Activated CD8-positive, alpha-beta memory T cell treated with anti-CD3 and anti-CD28 coated beads, Interleukin-2, amount 50 U/mL, for 48 hours (primary cell): ENCODE results near the gene CUL1.
A peak's percentile ranks its signal among the peaks of the same experiment; 100 is the strongest.

Source experiments
- DNase-seq: peaks from one replicate; pipeline ENCODE4 v3.0.0-alpha.2; 2020

Gene CUL1

DNA sequence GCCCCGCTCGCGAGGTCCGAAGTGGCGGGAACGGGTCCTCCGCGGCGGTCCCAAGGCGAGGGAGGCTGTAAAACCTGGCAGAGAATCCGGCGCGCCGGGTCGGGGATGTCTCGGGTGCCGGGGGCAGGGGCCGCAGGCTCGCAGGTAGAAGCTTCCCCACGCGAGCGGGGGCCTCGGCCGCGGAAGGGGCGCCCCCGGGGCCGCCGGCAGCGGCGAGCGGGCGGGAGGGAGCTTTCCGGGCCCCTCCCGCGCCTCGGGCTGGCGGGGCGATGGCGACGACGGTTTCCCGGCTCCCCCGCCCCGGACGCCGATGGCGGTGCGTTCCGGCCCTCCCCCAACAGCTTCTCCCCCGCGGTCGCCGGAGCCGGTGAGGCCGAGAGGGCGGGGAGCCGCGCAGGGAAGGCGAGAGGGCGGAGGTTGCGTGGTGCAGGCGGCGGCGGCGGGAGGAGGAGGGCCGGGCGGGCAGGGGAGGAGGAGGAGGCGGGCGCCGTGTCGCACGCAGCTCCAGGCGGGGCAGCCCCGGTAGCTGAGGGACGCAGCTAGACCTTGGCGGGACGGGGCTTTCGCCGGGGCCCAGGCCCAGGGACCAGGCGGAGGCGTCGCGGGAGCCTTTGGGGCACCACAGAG, at the start of gene CUL1:
TSS of gene CUL1 (plus strand) at position 507 of the 627 bp plus-strand sequence. CDS start 31,220 bp downstream, outside the sequence.
- peak; percentile 90 for DNase-seq

DNA sequence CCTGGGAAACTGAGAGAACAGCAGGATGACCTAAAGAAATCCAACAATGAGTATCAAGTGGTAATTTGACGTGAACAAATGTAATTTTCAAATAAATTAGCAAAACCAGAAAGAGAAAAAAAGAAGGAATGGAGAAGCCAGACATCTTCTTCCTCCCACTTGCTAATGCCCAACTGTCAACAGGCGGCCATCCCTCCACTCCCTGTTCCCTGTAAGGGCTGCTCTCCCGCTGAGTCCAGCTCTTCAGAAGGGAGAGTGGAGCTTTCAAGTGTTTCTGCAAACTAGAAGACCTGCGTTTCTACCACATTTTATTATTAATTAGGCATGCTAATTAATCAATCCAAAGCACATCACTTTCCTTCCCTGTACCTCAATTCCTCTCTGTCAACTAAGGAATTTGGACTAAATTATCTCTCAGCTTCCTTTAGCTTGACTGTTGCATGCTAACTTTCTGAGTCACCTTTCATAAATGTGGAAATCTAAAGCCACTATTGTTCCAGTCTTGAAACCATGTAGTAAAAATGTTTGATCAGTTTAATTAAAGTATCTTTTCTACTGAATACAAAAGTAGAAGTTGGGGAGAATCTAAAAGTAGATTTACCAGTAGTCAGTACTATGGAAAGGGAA, 48.4 kb upstream of the CUL1 start:
- no peak for DNase-seq

DNA sequence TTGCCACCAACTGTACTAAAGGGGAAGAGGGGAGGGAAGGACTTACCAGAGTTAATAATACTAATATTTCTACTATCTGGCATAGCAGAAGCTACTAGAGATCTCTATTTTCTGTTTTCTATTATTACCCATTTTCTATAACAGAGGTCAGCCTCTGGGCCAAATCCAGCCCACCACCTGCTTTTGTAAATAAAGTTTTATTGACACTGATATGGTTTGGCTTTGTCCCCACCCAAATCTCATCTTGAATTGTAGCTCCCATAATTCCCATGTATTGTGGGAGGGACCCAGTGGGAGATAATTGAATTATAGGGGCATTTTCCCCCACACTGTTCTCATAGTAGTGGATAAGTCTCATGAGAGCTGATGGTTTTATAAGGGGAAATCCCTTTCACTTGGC, 45.9 kb upstream of the CUL1 start:
- no peak for DNase-seq

DNA sequence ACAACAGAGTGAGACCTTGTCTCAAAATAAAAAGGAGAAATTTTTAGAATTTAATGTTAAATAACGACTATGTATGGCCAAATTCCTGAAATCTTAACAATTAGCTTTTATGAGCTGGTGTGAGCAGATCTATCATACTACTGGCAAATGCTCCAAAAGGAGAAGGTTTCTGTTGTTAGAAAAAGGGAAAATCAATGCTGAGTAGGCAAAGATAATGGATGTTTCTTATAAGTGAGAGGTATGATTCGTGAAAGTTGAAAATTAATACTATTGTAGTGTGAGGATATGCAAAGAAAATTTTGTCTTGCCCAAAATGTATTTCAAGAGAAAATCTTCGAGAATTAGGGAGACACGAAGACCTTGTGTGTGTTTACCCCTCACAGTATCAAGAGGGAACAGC, 40.8 kb upstream of the CUL1 start:
- no peak for DNase-seq

DNA sequence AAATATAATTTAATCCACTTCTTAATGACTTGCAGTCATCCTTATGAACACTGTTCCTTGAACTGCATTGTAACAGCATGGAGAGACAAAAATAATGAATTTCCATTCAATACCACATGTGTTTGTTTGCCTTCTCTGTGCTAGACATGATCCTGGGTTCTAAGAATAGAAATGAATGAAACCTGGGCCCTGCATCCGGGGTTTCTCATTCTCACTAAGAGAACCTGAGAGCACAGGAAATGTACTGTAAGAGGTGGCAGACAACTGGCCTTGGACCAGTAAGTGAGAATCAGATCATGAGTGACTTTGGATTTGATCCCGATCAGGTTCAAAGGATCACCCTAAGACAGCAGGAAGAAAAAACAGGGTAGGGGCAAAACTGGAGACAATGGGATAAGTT, 37.2 kb upstream of the CUL1 start:
- DNase-seq, result no peak

DNA sequence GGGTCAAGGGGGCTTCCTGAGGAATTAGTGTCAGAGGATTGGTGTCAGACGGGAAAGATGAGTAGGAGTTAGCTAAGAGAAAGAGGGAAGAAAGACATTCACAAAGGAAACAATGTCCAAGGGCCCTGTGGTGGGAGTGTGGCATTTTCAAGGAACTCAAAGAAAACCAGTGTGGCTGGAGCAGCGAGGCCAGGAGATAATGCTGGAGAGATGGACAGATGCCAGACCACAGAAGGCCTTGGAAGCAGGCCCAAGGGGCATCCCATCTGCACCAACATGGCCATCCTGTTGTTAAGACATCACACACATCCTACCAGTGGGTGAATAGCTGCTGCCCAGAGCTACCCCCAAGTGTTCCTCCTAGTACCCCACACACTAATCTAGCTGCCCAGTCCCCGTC, 36.1 kb upstream of the CUL1 start:
- no peak for DNase-seq

DNA sequence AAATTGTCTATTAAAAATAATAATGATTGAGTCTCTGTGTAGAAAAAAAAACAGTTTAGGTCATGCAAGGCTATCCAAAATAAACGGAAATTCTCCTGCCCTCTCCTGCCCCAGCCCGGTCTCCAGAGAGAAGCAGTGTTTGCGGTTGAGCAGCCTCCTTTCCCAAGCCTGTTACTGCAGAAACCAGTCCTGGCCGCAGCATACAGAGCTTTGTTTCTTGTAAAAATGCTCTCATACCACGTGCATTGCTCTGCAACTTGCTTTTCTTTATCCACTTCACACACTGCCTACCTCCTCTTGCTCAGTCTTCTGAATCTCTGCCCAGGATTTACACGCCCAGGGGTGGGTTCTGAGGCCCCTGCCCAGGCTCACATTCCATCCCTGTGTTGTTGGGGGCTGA, 34.4 kb upstream of the CUL1 start:
- DNase-seq, result no peak

DNA sequence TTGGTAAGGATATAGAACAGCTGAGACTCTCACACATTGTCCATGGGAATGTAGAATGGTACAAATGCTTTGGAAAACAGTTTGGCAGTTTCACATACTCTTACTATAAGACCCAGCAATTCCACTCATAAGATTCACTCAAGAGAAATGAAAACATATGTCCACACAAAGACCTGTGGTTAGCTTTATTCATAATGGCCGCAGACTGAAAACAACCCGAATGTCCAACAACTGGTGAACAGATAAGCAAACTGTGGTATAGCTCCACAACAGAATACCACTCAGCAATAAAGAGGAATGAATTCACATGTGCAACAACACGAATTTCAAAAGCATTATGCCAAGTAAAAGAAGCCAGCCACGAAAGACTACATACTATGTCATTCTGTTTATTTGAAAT, 33.5 kb upstream of the CUL1 start:
- no peak for DNase-seq

DNA sequence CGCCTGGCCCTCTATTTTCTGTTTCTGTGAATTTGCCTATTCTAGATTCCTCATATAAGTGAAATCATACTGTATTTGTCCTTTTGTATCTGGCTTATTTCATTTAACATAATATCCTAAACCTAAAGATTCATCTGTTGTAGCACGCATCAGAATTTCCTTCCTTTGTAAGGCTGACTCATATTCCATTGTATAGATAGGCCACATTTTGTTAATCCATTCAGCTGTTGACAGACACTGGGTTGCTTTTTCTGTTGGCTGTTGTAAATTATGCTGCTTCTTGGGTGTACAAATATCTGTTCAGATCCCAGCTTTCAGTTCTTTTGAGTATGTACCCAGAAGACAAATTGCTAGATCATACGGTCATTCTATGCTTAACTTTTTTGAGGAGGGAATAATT, 28.8 kb upstream of the CUL1 start:
- no peak for DNase-seq

DNA sequence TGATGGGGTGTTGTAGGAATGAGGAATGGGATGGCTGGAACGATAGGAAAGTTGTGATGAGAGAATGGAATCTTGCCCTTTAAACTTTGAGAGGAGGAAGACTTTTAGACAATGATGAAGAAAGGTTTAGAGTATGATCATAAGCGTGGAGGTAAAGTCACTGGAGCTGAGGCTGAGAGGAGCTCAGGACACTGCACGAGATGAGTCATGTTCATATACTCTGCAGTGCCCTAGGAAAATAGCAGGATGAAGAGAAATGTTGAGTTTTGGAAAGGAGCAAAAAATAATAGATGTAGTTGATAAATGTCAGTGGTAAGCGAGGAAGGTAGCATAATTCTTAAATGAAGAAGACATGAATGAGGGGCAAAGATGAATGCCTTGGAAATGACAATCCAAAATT, 28.3 kb upstream of the CUL1 start:
- no peak for DNase-seq

DNA sequence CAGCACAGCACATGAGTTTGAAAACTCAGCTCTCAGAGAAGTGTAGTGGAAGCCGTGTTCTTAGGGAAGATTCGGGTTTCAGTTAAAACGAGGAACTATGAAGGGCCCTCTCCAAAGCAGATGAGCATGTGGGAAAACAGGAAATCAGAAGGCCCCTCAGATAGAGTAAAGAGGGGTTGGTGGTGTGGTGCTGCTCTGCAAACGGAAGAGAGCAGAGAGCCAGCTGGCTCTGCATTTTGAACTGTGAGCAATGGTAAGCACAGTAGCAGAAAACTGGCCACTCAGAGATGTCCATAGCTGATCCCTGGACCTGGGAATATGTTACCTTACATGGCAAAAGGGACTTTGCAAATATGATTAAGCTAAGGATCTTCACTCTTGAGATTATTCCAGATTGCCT, 27.9 kb upstream of the CUL1 start:
- DNase-seq, result no peak

DNA sequence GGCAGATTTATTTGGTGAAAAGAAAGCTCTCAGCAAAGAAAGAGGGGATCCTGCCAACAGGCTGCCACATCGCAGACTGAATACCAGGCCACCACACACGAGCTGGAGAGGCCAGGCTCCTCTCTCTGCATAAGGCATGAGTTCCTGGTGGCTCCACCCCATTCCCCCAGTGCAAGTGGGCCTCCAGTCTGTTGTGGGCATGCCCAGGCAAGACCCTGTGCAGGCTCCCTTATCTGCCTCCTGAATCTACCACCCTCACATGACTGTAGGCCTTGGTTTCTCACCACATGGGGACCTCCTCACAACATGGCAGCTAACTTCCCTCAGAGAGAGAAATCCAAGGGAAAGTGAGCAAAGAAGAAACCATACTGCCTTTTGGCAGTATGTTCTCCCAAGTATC, 26.7 kb upstream of the CUL1 start:
- DNase-seq, result no peak

DNA sequence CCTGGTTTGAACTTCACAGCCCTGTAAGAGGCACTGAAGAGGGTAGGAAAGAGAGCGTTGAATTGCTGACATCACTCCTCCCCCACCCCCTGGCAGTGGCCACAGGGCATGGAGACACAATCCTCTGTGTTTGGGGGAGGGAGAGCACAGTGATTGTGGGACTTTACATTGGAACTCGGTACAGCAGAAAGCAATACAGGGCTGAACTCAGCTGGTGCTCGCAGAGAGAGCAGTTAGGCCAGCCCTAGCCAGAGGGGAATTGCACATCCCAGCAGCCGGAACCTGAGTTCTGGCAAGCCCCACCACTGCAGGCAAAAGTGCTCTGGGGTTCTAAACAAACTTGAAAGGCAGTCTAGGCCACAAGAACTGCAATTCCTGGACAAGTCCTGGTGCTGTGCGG, 24.0 kb upstream of the CUL1 start:
- no peak for DNase-seq

DNA sequence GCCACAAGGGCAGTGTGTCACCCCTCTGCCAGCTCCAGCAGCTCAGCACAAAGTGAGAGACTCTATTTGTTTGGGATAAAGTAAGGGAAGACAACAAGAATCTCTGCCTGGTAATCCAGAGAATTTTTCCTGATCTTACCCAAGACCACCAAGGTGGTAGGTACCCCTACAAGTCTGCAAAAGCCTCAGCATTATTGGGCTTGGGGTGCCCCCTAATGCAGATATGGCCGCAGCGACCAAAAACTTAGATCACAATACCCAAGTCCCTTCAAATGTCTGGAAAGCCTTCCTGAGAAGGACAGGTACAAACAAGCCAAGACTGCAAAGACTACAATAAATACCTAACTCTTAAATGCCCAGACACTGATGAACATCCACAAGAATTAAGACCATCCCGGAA, 22.4 kb upstream of the CUL1 start:
- no peak for DNase-seq

DNA sequence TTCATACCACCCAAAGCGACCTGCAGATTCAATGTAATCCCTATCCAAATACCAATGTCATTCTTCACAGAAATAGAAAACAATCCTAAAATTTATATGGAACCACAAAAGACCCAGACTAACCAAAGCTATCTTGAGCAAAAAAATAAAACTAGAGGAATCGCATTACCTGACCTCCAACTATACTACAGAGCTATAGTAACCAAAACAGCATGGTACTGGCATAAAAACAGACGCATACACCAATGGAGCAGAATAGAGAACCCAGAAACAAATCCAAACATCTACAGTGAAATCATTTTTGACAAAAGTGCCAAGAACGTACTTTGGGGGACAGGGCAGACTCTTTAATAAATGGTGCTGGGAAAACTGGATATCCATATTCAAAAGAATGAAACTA, 16.9 kb upstream of the CUL1 start:
- DNase-seq, result no peak

DNA sequence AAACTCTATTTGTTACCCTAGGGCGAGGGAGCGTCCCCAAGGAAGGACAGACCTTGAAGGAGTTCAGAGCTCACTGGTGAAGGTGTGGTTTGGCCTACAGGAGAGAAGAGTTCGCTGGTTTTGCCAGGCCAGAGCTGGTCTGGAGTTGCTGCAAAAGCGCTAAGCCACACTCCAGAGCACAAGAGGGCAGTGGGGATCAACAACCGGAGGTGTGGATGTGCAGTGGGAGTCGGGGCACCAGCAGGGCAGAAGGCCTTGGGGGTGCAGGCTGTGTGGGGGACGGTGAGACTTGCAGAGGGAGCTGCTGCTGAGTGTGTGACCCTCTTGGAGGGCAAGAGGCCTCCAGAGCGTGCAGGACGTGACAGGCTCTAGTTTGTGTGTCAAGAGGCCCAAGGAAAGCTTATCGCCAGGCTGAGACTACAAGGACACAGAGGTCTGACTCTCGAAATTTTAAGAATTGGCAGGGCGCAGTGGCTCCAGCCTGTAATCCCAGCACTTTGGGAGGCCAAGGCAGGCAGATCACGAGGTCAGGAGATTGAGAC, 14.3 kb upstream of the CUL1 start:
- DNase-seq, result no peak

DNA sequence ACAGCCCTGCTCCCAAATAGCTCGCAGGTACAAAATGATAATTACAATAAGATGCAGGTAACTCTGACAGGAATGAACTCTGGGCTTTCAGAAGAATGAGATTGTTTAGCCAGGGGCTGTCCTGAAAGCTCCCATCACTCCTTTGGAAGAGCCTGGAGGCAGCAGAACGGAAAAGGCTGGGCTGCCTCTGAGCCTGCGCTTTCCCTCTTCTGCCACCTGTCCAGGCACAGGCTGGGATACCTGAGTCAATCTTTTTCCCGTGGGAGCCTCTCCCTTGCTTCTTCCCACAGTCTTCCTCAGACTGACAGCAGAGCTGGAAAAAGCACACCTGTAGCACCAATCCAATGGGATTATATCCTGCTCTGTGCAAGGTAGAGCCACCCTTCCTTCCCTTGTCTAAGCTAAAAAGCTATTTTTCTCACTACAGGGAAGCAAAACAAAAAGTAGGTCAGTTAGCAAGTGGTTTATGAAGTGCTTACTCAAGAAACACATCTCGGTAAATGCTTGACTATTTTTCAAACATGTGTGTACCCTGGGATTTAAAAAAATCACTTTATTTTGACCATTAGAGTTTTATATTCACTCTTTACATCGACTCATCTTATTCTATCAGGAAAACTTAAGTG, 12.3 kb upstream of the CUL1 start:
- DNase-seq, result no peak

DNA sequence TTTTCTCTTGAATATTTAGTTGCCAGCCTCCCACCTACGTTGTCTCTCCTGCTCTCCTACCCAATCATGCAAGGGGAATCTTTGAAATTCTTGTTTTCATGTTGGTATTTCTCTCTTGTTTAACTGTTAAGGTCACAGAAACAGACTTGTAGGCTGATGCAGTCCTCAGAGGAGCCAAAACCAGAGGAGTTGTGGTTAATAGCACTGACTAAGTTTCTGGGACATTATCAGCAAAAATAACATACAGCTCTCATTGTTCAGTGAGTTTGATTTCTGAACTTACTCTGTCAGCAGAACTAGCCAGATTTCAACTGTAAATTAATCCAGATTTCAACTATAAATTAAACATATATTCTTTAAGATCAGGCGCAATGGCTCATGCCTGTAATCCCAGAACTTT, 11.1 kb upstream of the CUL1 start:
- DNase-seq, result no peak

DNA sequence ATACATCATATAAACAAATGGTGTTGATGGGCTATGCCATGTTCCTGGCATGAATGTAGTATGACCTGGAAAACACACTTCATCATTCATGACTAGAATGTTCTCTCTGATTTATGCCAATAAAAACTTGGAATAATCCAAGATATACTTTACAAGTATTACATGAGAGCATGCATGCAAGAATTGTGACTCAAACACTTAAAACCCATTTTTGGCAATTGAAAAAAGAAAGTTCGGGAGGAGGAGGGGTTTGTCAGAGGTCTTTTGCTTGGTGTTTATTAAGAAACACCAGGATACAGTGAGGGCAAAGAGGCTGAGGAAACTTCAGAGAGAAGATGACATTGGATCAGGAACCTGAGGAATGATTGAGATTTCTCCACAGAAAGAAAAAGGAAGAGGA, 10.2 kb upstream of the CUL1 start:
- no peak for DNase-seq

DNA sequence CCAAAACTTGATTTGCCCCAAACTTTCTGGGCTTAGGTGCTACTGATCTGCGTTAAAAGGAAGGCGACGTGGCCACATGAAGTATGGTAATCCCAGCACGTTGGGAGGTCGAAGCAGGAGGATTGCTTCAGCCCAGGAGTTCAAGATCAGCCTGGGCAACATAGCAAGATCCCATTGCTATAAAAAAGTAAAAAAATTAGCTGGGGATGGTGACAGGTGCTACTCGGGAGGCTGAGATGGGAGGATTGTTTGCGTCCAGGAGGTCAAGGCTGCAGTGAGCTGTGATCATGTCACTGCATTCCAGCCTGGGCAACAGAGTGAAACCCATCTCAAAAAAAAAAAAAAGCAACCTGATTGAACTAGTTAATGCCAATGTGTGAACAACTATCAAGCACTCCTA, 5.1 kb upstream of the CUL1 start:
- DNase-seq, result no peak

DNA sequence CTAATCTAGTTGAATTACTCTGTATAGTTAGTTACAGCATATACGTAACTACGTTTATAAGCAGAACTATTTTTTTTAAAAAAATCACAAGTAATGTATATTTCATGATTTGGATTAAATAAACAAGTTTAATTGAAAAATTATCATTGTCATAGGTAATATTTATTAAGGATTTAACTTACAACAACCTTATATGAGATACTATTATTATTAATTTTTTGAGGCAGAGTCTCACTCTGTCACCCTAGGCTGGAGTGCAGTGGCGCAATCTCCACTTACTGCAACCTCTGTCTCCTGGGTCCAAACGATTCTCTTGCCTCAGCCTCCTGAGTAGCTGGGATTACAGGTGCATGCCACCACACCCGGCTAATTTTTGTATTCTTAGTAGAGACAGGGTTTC, 4.1 kb upstream of the CUL1 start:
- DNase-seq, result no peak

DNA sequence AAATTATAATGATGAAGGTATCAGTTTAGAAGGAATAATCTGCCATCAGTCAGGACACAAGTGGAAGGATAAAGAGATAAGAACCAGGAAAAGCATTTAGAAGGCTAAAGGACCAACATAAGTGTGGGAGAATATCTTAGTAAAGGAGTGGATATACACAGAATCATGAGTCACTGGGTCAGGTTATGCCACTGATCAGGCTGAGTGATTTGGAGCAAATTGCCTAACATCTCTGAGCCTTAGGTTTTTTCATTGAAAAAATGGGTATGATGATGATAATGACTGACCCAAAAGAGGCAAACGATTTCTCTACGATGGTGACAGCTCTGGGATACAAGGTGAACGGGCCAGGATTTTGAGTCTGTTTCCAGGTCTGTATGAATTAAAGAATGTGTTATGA, 2.8 kb upstream of the CUL1 start:
- no peak for DNase-seq

DNA sequence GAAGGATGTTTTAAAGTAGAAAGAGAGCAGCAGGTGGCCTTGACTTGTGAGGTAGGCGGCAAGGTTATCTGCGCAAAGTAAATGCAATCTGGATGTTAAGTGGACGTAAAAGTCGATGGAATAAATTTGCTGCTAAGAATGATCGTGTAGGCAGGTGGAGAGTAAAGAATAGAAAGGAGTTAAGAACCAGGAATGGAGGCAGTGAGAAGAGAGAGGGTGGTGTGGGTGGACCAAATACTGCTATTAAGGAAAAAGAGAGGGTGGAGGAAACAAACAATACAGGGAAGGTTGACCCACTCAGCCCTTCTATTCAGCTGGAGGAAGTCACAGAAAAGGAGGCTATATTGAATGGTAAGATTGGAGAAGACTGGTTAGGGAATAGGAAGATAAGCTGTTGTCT, 1.9 kb upstream of the CUL1 start:
- DNase-seq, result no peak

DNA sequence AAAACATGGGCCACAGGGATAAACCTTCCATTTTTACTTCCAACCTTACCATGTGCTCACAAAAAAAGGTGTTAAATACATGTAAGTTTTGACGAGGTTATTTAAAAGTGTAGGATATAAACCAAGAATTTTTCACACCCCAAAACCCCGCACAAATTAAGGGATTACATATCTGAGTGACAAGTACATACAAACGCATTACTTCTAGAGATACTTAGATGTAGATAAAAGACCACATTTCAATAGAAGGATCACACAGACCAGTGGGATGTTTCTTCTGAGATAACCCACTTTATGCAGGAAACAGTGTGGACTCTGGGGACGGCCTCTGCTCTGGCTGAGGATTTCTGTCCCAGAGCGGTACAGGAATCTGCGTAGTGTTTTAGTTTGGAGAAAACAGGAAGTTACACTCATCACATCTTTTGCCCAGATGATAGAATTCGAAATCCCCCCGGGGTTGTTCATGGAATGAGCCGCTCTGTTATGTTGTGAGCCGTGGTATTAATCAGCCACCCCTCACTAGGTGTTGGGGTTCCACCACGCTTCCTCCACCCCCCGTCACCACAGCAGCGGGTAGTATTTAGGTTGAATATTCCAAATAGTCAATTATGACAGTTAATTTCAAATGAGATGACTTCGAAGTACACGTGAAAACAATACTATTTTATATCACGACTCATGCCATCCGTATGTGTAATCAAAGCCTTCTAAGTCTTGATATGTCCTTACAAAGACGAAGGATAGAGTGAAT, 1.3 kb upstream of the CUL1 start:
- peak; percentile 77 for DNase-seq
